ENCODE measurements around the gene KLC1. TPM values are rescaled to one million over a fixed set of nuclear protein-coding genes. Genes with fewer than 3 reads are reported as not detected.

The KLC1 gene
- polyA plus RNA-seq, 2 of the 4 experiments (the other 2 are of a cell fraction): 81.8 to 150 TPM

DNA sequence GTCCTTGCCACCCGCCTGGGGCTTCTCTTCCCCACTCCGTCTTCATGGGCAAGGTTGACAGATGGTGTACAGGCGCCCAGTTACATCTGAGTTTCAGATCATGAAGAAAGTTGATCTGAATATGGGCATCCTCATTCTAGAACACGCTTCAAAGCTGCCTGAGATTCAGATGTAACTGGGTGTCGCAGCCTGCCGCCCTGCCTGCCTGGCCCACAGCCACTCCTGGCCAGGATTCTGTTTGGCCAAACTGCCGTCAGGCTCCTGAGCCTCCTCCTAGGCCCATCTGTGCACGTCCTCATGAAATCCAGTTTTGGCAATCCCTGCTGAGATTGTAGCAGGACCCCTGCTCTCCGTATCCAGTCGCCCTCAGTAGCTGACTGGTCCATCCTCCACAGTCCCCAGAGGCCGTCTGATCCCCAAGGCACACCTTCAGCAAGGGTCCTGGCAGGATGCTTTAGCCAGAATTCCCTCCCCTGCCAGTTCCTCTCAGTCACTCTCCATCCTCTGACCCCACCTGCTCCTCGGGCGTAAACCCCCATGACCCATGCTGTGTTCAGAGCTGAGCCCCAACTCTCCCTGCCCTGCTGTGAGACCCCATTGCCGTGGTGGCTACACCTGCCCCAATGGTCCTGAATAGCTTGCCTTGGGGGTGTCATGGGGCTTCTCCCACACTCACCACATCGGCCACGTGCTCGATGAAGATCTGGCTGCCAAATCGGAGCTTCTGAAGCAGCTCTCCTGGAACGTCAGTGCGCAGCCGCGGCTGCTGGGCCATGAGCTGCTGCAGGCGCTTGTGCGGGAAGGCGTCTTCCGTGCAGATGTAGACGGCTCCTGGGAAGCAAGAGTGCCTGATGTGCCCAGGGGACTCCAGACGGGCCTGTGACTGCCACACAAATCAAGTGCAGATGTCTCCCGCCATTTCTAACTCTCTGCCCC is 73.8 kb downstream of the KLC1 start:
- POLR2A ChIA-PET: no interaction called here
- CTCF ChIA-PET: interaction anchor here (0.5 to 1.3 kb wide), 6 partner anchors 8 to 131 kb away, joined by 3 to 4 read pairs (median 3); no protein-coding TSS in a partner anchor
- H3K27ac ChIP-seq: no peak overlapping the region
- no peak overlapping the region for H3K4me3 ChIP-seq
- no peaks in the 10 kb centered on the region for H3K9me3 ChIP-seq
- no peaks in the 10 kb centered on the region for H3K4me1 ChIP-seq
- ATAC-seq (no peak), DNase-seq (ENCODE audit: low read depth in 1 of 2, low spot score in 1 of 2) (no peak), FAIRE-seq (no peak)
- no peak for TF ChIP-seq HMGXB4 (CRISPR knock-in tag; IDR thresholded peaks at IDR 0.05; ENCODE audit: borderline replicate concordance)
- TF ChIP-seq EP300 (IDR thresholded peaks at IDR 0.05): no peak
- no peak for TF ChIP-seq HOXB5 (CRISPR knock-in tag; IDR thresholded peaks at IDR 0.05)
- TF ChIP-seq RAD21 (conservative IDR thresholded peaks at IDR 0.05 in 1 of 2, IDR thresholded peaks at IDR 0.05 in 1 of 2): no peak
- no peak for TF ChIP-seq KDM1A (IDR thresholded peaks at IDR 0.05; ENCODE audit: low read depth)
- TF ChIP-seq JUN (IDR thresholded peaks at IDR 0.05): no peak
- no peak for TF ChIP-seq EHF (CRISPR knock-in tag; IDR thresholded peaks at IDR 0.05)
- no peak for TF ChIP-seq CTCF (IDR thresholded peaks at IDR 0.05)
- no peak for TF ChIP-seq ZSCAN20 (CRISPR knock-in tag; IDR thresholded peaks at IDR 0.05)
- no peak for TF ChIP-seq ESRRA (IDR thresholded peaks at IDR 0.05; ENCODE audit: borderline replicate concordance, low read length)
- no peak for TF ChIP-seq NPAS2 (CRISPR knock-in tag; IDR thresholded peaks at IDR 0.05; ENCODE audit: borderline replicate concordance)
- TF ChIP-seq MAFK (IDR thresholded peaks at IDR 0.05; ENCODE audit: partially characterized antibody): no peak
- TF ChIP-seq POLR2A (IDR thresholded peaks at IDR 0.05; ENCODE audit: low read length): no peak
- no peak overlapping the region for H3K4me2 ChIP-seq
- 95% methylated on average over 25 of the region's 29 CpGs for WGBS (ENCODE audit: missing lambda C conversion rate)

DNA sequence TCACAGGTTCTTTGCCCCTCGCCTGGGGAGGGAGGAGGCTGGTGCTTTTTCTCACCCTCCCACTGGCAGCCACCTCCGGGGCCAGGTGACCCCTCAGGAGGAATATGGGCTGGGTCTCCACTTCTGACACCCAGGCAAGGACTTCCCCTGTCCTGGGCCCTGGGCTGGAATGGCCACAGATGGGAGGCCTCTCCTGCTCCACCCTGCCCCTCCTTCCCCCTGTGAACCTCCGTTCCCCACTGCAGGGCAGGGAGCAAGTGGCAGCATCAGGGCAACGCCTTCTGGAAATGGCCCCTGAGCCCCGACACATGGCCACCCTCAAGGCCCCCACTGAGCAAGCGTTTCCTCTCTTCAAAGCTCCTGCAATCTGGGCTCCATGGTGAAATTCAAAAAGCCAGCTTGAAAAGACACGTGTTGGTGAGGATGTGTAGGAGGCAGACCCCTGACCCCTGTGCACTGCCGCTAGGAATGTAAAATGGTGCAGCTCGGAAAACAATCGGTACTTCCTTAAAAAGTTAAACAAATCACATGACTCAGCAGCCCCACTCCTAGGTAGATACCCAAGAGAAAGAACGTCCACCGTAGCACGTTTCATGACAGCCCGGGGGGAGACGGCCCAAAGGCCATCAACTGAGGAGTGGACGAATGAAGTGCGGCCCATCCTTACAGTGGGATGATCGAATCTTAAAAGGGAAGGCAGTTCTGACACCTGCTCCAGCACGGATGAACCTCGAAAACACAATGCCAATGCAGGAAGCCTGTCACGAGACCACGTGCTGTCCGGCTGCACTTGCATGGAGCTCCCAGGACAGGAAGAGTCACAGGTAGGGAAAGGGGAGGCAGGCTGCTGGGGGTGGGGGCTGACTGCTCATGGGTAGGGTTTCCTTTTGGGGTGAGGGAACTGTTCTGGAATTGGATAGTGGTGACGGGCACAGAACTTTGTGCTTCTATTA is 74.7 kb downstream of the KLC1 start:
- H3K4me1 ChIP-seq: no peaks in the 10 kb centered on the region
- no peak for TF ChIP-seq HEYL (CRISPR knock-in tag; IDR thresholded peaks at IDR 0.05)
- TF ChIP-seq RARB (CRISPR knock-in tag; IDR thresholded peaks at IDR 0.05): no peak
- no peak for TF ChIP-seq CHD2 (IDR thresholded peaks at IDR 0.05; ENCODE audit: low read length, partially characterized antibody)
- no peak for TF ChIP-seq ZC3H11A (IDR thresholded peaks at IDR 0.05)
- TF ChIP-seq JUN (IDR thresholded peaks at IDR 0.05): no peak
- TF ChIP-seq NFE2L2 (conservative IDR thresholded peaks at IDR 0.05; ENCODE audit: low read length): no peak
- no peak for TF ChIP-seq HOXA7 (CRISPR knock-in tag; IDR thresholded peaks at IDR 0.05)
- no peak for TF ChIP-seq EHMT2 (IDR thresholded peaks at IDR 0.05; ENCODE audit: low read depth)
- TF ChIP-seq, protein P1, sequence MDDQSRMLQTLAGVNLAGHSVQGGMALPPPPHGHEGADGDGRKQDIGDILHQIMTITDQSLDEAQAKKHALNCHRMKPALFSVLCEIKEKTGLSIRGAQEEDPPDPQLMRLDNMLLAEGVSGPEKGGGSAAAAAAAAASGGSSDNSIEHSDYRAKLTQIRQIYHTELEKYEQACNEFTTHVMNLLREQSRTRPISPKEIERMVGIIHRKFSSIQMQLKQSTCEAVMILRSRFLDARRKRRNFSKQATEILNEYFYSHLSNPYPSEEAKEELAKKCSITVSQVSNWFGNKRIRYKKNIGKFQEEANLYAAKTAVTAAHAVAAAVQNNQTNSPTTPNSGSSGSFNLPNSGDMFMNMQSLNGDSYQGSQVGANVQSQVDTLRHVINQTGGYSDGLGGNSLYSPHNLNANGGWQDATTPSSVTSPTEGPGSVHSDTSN (IDR thresholded peaks at IDR 0.05): no peak
- no peak for TF ChIP-seq FOSL2 (IDR thresholded peaks at IDR 0.05)
- TF ChIP-seq FOSL2 (CRISPR knock-in tag; IDR thresholded peaks at IDR 0.05): no peak
- H3K27ac ChIP-seq: no peak overlapping the region
- CTCF ChIA-PET: interaction anchor here (0.7 to 1.3 kb wide), 5 partner anchors 8 to 68 kb away, joined by 3 to 4 read pairs (median 3); no protein-coding TSS in a partner anchor
- FAIRE-seq: no peak
- WGBS (ENCODE audit: missing lambda C conversion rate): 89% methylated on average over 23 of the region's 24 CpGs
- H3K4me3 ChIP-seq: no peak overlapping the region
- POLR2A ChIA-PET: no interaction called here
- no peak for DNase-seq (ENCODE audit: low read depth in 1 of 2, low spot score in 1 of 2)
- ATAC-seq: no peak
- H3K4me2 ChIP-seq: no peak overlapping the region
- no peaks in the 10 kb centered on the region for H3K9me3 ChIP-seq

All from A549 (cell line).